Stimulated activated CD4-positive, alpha-beta T cell treated with anti-CD3 and anti-CD28 coated beads, Interleukin-1b, Interleukin-23, amount 100 ng/mL, for 24 hours (primary cell): Measurements from ENCODE around the gene NCAPG.
"Not testable (repeated sequence)": the region's sequence is repeated elsewhere in the genome, so short reads cannot be mapped to it uniquely, and the experiment has no call there.

Source experiments
- DNase-seq, 4 experiments: peaks; one replicate each; pipeline ENCODE4 v3.0.0-alpha.2; 2020; ENCODE audit warnings: low read depth in 4 of 4, low spot score in 1 of 4

The NCAPG gene

GRCh38 chr4:17787315-17787714 is 23.5 kb upstream of the NCAPG start:
- DNase-seq: no peak

- no peak for DNase-seq
Observed at GRCh38 chr4:17788956-17789355, 21.8 kb upstream of the NCAPG start.

- no peak for DNase-seq
Observed at GRCh38 chr4:17794730-17795129, 16.0 kb upstream of the NCAPG start.

GRCh38 chr4:17797808-17798207 is 13.0 kb upstream of the NCAPG start:
- no peak for DNase-seq

GRCh38 chr4:17805580-17806155 is 5.1 kb upstream of the NCAPG start:
- DNase-seq: no peak

- DNase-seq: no peak
Observed at GRCh38 chr4:17807446-17807845, 3.3 kb upstream of the NCAPG start.

GRCh38 chr4:17809667-17810066 is 1.1 kb upstream of the NCAPG start:
- DNase-seq: no peak

GRCh38 chr4:17811078-17811603 is 362 bp downstream of the NCAPG start:
- DNase-seq: peak in 1 of 4 experiments; percentile 6

- no peak for DNase-seq
Observed at GRCh38 chr4:17812125-17812524, 1.3 kb downstream of the NCAPG start.

GRCh38 chr4:17812801-17813200 is 2.0 kb downstream of the NCAPG start:
- DNase-seq: no peak

GRCh38 chr4:17814140-17814539 is 3.4 kb downstream of the NCAPG start:
- DNase-seq: no peak

- DNase-seq: no peak
Observed at GRCh38 chr4:17816142-17816541, 5.4 kb downstream of the NCAPG start.

GRCh38 chr4:17817027-17817426 is 6.2 kb downstream of the NCAPG start:
- DNase-seq: no peak

GRCh38 chr4:17823871-17824669 is 13.3 kb downstream of the NCAPG start:
- no peak for DNase-seq

GRCh38 chr4:17846266-17846665 is 35.5 kb downstream of the NCAPG start:
- no peak for DNase-seq

- DNase-seq: not testable (repeated sequence)
Observed at GRCh38 chr4:17850295-17850694, 39.5 kb downstream of the NCAPG start.

- DNase-seq: no peak
Observed at GRCh38 chr4:17851959-17852358, 41.2 kb downstream of the NCAPG start.

GRCh38 chr4:17854036-17854435 is 43.3 kb downstream of the NCAPG start:
- DNase-seq: no peak

GRCh38 chr4:17859793-17860406 is 49.1 kb downstream of the NCAPG start:
- DNase-seq: no peak

- not testable (repeated sequence) for DNase-seq
Observed at GRCh38 chr4:17861906-17862305, 51.1 kb downstream of the NCAPG start.

GRCh38 chr4:17865866-17866363 is 55.1 kb downstream of the NCAPG start:
- no peak for DNase-seq

- DNase-seq: no peak
Observed at GRCh38 chr4:17866810-17867209, 56.0 kb downstream of the NCAPG start.
